Activated CD8-positive, alpha-beta memory T cell treated with anti-CD3 and anti-CD28 coated beads for 4 hours (primary cell): ENCODE measurements around the gene DAZAP2.
A peak's percentile ranks its signal among the peaks of the same experiment; 100 is the strongest.
"Not testable (repeated sequence)": the region's sequence is repeated elsewhere in the genome, so short reads cannot be mapped to it uniquely, and the experiment has no call there.

Source experiments
- DNase-seq, 2 donors: peaks; one replicate each; pipeline ENCODE4 v3.0.0-alpha.2; 2020; ENCODE audit warnings: low read depth in 2 of 2

Gene DAZAP2

DNA sequence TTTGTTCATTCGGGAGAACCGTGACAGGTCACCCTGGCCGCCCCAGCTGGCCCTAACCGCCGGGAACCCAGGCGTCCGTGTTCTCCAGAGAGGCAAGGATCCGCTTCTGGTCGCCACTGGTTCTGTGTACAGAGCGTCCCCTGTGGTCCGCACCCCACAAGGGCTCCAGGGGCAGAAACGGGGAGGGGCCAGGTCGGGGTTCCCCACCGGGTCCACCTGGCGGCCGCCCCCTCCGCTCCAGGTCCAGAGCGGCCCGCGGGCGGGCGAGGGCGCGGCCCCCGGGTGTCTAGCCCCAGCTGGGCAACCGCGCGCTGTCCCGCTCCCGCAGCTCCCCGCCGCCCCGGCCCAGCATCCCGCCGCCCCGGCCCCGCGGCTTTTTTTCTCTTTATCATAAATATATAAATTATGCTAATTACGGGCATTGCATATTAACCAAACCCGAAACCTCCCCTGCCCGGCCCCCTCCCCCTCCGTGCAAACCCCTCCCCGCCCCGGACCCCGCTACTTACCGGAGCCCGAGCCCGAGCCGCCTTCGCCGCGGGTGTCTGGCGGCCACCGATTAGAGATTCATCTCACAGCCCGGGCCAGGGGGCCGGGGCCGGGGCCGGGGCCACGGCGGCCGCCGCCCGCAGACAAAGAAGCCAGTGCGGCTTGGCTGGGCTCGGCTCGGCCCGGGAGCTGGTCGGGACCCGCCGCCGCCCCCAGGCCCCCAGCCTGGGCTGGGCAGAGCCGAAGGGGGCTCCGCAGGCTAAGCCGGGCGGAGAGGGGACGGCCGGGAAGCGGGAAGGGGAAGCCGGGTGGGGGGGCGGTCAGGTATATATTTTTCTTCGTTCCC is 21.3 kb upstream of the DAZAP2 start:
- peak; percentile 8 to 15 for DNase-seq

GRCh38 chr12:51217968-51218606 is 20.5 kb upstream of the DAZAP2 start, which contains the start of gene POU6F1:
POU6F1 (minus strand) TSS chr12:51218062; CDS start chr12:51206836, 11,226 bp downstream.
- peak; percentile 25 to 46 for DNase-seq

DNA sequence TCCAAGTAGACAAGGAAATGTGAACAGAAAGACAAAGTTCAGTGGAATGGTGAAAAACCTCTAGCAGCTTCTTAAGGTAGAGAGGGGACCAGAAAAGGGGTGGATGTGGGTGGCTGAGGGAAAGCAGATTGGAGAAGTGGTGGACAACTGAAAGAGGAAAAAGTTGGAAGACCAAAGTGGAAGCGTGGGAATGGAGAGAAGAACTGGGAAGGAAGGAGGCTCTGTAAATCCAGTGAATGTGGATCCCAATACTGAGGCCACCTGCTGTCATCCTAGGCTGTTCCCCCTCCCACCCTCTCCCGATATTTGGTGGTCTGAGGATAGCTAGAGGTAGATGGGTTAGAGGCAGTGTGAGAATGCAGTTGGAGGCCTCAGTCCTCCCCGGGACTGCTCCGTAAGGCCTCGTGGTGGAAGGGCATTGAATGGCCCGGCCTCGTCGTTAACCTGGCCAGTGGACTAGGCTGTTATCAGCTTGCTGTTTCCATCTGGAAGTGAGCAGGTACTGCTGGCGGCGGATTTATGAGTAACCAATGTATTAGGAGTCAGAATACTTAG is 19.9 kb upstream of the DAZAP2 start:
- DNase-seq, result no peak

- DNase-seq, result no peak
These were observed 19.3 kb upstream of the DAZAP2 start for GRCh38 chr12:51219322-51219721.

DNA sequence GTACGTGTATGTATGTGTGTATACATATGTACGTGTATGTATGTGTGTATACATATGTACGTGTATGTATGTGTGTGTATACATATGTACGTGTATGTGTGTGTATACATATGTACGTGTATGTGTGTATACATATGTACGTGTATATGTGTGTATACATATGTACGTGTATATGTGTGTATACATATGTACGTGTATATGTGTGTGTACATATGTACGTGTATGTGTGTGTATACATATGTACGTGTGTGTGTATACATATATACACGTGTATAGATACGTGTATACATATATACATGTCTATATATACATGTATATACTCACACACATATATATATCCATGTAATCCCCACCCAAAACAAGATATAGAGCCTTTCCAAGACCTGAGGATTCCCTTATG is 18.8 kb upstream of the DAZAP2 start:
- not testable (repeated sequence) for DNase-seq

DNA sequence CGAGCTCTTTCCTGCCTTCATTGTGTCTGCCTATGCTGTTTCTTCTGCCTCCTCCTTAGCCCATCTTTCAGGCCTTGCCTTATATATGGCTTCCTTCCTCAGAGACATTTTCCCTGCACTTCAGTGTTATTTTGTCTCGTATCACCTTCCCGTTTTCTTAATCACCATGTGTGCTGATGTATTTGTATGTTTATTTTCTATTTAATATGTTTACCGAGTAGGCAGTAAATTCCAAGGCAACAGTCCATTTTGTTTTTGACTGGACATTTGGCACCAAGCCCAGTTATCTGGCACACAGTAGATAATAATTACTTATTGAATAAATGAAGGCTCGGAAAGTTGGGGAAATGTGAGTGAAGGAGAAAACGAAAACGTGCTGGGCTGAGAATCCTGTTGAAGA is 16.2 kb upstream of the DAZAP2 start:
- no peak for DNase-seq

GRCh38 chr12:51224625-51225024 is 14.0 kb upstream of the DAZAP2 start:
- no peak for DNase-seq

DNA sequence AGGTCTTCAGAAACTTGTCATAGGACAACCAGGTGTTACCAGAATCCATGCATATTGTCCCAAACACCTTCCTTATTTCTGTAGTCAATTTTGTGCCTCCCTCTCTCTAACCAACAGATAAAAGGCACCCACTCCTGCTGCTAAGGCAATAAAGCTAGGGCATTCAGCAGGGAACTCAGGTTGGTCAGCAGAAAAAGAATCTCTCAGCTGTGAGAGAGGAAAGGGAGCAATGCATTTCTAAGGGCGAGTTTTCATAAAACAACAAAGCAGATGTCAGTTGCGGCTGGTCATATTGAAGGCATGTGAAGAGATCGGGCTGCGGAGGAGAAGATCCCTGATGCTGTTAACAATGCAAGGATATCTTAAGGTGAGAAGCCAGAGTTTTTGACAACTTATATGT is 13.4 kb upstream of the DAZAP2 start:
- no peak for DNase-seq

DNA sequence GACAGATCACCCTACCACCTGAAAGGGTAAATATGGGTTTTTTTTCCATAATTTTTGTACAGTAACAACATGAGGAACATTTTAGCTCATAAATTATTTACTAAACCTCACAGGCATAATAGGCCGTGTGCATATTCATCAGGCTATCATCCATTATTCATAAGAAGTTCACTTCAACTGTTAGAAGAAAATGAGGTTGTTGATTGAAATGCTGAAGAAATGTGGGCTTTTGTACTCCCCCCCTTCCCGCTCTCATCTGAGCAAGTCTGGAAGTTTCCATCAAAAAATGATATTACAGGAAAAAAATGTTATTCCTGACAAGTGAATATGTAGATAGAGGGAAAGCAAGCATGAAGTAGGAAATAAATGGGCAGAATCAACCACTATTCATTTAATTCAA is 12.9 kb upstream of the DAZAP2 start:
- DNase-seq, result no peak

- not testable (repeated sequence) for DNase-seq
These were observed 11.5 kb upstream of the DAZAP2 start for GRCh38 chr12:51227112-51227511.

- DNase-seq, result no peak
These were observed 10.7 kb upstream of the DAZAP2 start for GRCh38 chr12:51227962-51228361.

GRCh38 chr12:51229116-51229809 is 9.4 kb upstream of the DAZAP2 start:
- DNase-seq, result no peak

GRCh38 chr12:51232642-51233041 is 6.0 kb upstream of the DAZAP2 start:
- no peak for DNase-seq

GRCh38 chr12:51234530-51234929 is 4.1 kb upstream of the DAZAP2 start:
- no peak for DNase-seq

GRCh38 chr12:51238037-51238509 is 553 bp upstream of the DAZAP2 start:
- DNase-seq, result no peak

- DNase-seq, result no peak
These were observed 2.3 kb downstream of the DAZAP2 start for GRCh38 chr12:51240971-51241370.

- no peak for DNase-seq
These were observed 3.5 kb downstream of the DAZAP2 start for GRCh38 chr12:51242120-51242519.

GRCh38 chr12:51242876-51243275 is 4.2 kb downstream of the DAZAP2 start:
- no peak for DNase-seq

- DNase-seq, result no peak
These were observed 5.6 kb downstream of the DAZAP2 start for GRCh38 chr12:51244269-51244668.

DNA sequence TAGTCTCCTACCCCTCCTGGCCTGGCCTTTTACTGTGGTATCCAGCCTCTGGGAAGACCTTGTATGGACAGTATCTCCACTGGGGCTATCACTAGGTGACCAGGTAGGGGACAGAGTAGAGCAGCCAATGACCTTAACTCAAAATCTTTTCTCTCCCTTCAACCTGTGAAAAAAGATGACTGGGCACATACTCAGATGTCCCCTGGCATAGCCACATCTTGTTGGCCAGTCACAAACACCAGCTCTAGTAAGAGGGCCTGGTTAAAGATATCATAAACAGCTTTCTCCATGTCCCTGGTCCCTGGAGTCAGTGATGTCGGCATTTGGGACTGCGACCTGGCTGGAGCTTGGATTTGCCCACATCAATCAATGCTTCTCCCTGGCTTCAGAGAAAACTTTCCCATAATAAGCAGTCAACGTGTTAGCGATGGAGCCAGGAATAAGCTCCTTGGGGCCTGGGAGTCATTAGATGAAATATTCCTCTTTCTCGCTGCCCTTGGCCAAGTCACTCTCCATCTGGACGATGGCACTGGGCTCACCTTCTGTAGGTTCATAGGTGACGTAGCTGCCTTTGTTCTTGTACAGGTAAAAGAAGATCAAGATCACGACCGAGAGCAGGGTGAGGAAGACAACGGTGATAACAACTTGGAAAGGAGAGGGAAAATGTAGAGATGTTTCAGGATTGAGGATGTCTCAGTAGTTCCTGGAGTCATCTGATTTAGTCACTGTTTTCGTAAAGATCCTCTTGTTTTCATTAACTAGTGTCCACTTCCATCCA is 7.0 kb downstream of the DAZAP2 start:
- DNase-seq, result no peak

- DNase-seq, result no peak
These were observed 7.7 kb downstream of the DAZAP2 start for GRCh38 chr12:51246254-51246853.
